Measurements from ENCODE around the gene CCNF.

The CCNF gene

GRCh38 chr16:2466667-2467527, 37.6 kb downstream of the CCNF start:
- TF ChIP-seq FOXP2 (optimal IDR thresholded peaks at IDR 0.05; ENCODE audit: borderline replicate concordance, extremely low read depth, extremely low read length, insufficient read depth) (no peak), REST (IDR thresholded peaks at IDR 0.05; ENCODE audit: insufficient read depth in 1 of 2, low read depth in 2 of 2, low read length in 2 of 2) (no peak), SIN3A (IDR thresholded peaks at IDR 0.05; ENCODE audit: borderline replicate concordance, insufficient read depth, low read length) (no peak), POLR2AphosphoS5 (IDR thresholded peaks at IDR 0.05; ENCODE audit: low read depth, low read length) (no peak), TAF1 (IDR thresholded peaks at IDR 0.05; ENCODE audit: borderline replicate concordance, insufficient read depth, low read length) (no peak)

GRCh38 chr16:2467528-2468232, 38.4 kb downstream of the CCNF start:
- TF ChIP-seq REST (IDR thresholded peaks at IDR 0.05; ENCODE audit: insufficient read depth in 1 of 2, low read depth in 2 of 2, low read length in 2 of 2) (no peak), POLR2AphosphoS5 (IDR thresholded peaks at IDR 0.05; ENCODE audit: low read depth, low read length) (no peak), SIN3A (IDR thresholded peaks at IDR 0.05; ENCODE audit: borderline replicate concordance, insufficient read depth, low read length) (no peak), TAF1 (IDR thresholded peaks at IDR 0.05; ENCODE audit: borderline replicate concordance, insufficient read depth, low read length) (no peak), FOXP2 (optimal IDR thresholded peaks at IDR 0.05; ENCODE audit: borderline replicate concordance, extremely low read depth, extremely low read length, insufficient read depth) (no peak)

- TF ChIP-seq FOXP2 (optimal IDR thresholded peaks at IDR 0.05; ENCODE audit: borderline replicate concordance, extremely low read depth, extremely low read length, insufficient read depth), result no peak
Measured at GRCh38 chr16:2468233-2468724, 39.0 kb downstream of the CCNF start.

GRCh38 chr16:2468725-2469398, 39.6 kb downstream of the CCNF start:
- TF ChIP-seq REST (IDR thresholded peaks at IDR 0.05; ENCODE audit: insufficient read depth in 1 of 2, low read depth in 2 of 2, low read length in 2 of 2) (no peak), FOXP2 (optimal IDR thresholded peaks at IDR 0.05; ENCODE audit: borderline replicate concordance, extremely low read depth, extremely low read length, insufficient read depth) (no peak), SIN3A (IDR thresholded peaks at IDR 0.05; ENCODE audit: borderline replicate concordance, insufficient read depth, low read length) (no peak), TAF1 (IDR thresholded peaks at IDR 0.05; ENCODE audit: borderline replicate concordance, insufficient read depth, low read length) (no peak), POLR2AphosphoS5 (IDR thresholded peaks at IDR 0.05; ENCODE audit: low read depth, low read length) (no peak)

Measured in PFSK-1 (cell line).